A549 (cell line): ENCODE data around the gene SFXN3. TPM values are rescaled to one million over a fixed set of nuclear protein-coding genes. Genes with fewer than 3 reads are reported as not detected.

Source experiments
- ATAC-seq, 2 experiments: fragments of 200-7000 bp in 1 of 2; fragments of >200 bp in 1 of 2; cut with Nextera tagmentation in 1 of 2; cut with Tn5 transposase in 1 of 2; 3 replicates each; pipeline versions ENCODE4 v1.8.0 to v1.9.1; 2018 to 2020; ENCODE audit warnings: mild to moderate bottlenecking in 1 of 2, moderate library complexity in 1 of 2
- CTCF ChIA-PET: fragments of 300-600 bp; sonication (Branson Sonifier 250); formaldehyde crosslinking; extraction: SDS; loops from one replicate; lab custom pipeline; 2021; ENCODE audit warnings: antibody characterized with exemption, inconsistent platforms; lab: Yijun Ruan, JAX
- POLR2A ChIA-PET: fragments of 350-600 bp; formaldehyde crosslinking; extraction: SDS; loops from one replicate; lab custom pipeline; 2021; ENCODE audit warnings: antibody characterized with exemption, inconsistent platforms; lab: Yijun Ruan, JAX
- DNase-seq, 2 experiments: peaks; one replicate each; pipeline versions ENCODE4 v3.0.0 to v3.0.0-alpha.2; 2011 to 2016; ENCODE audit warnings: low read depth in 1 of 2, low spot score in 1 of 2
- FAIRE-seq: peaks from 2 replicates; lab custom pipeline; 2011; peaks lifted over from hg19 to GRCh38; lab: Jason Lieb, UNC
- H3K27ac ChIP-seq, 2 experiments: fragments of >200 bp; sonication (Bioruptor Twin); formaldehyde crosslinking; 3 replicates each; pipeline ENCODE4 v1.5.1; 2016 to 2017
- H3K4me1 ChIP-seq: fragments of >200 bp; sonication (Bioruptor Twin); formaldehyde crosslinking; 3 replicates; pipeline ENCODE4 v1.6.1; 2016
- H3K4me2 ChIP-seq: fragments of >200 bp; sonication (Bioruptor Twin); formaldehyde crosslinking; 3 replicates; pipeline ENCODE4 v1.6.1; 2016
- H3K4me3 ChIP-seq: fragments of >200 bp; sonication (Bioruptor Twin); formaldehyde crosslinking; 3 replicates; pipeline ENCODE4 v1.5.1; 2016
- H3K9me3 ChIP-seq: fragments of >200 bp; sonication (Bioruptor Twin); formaldehyde crosslinking; 3 replicates; pipeline ENCODE4 v1.6.1; 2016
- BCL3 ChIP-seq: fragments of >200 bp; sonication (Bioruptor Twin); formaldehyde crosslinking; IDR thresholded peaks from 3 replicates; pipeline ENCODE4 v1.6.1; 2016
- CBX2 ChIP-seq: fragments of 200-600 bp; sonication (generic); IDR thresholded peaks from 2 replicates; pipeline ENCODE4 v1.6.1; 2016; ENCODE audit warnings: low read depth, mild to moderate bottlenecking, borderline replicate concordance
- CBX8 ChIP-seq: fragments of 200-600 bp; sonication (generic); IDR thresholded peaks from 2 replicates; pipeline ENCODE4 v1.6.1; 2016
- CHD2 ChIP-seq: fragments of 150-350 bp; IDR thresholded peaks from 2 replicates; pipeline ENCODE4 v1.6.1; 2014; ENCODE audit warnings: low read length; ENCODE audit not compliant: partially characterized antibody
- FOSL2 ChIP-seq, 2 experiments: fragments of 450-650 bp in 1 of 2; fragments of >200 bp in 1 of 2; sonication (Bioruptor Twin) in 1 of 2; formaldehyde crosslinking; IDR thresholded peaks; 2 replicates each; pipeline versions ENCODE4 v1.5.0 to v1.6.1; 2016 to 2020; ENCODE audit warnings: mild to moderate bottlenecking in 1 of 2, moderate library complexity in 1 of 2
- GATA3 ChIP-seq: IDR thresholded peaks from 2 replicates; pipeline ENCODE4 v1.6.1; 2012; ENCODE audit warnings: borderline replicate concordance
- HDAC2 ChIP-seq: fragments of 200-600 bp; sonication (generic); IDR thresholded peaks from 2 replicates; pipeline ENCODE4 v1.6.1; 2016
- KDM5A ChIP-seq: fragments of 200-600 bp; sonication (generic); IDR thresholded peaks from 2 replicates; pipeline ENCODE4 v1.6.1; 2016; ENCODE audit warnings: antibody characterized with exemption, mild to moderate bottlenecking
- NPAS2 ChIP-seq: fragments of 250-450 bp; sonication (Bioruptor Pico); IDR thresholded peaks from 2 replicates; pipeline ENCODE4 v1.8.0; 2022; ENCODE audit warnings: mild to moderate bottlenecking, moderate library complexity, borderline replicate concordance
- POLR2A ChIP-seq: IDR thresholded peaks from 2 replicates; pipeline ENCODE4 v1.6.1; 2012; ENCODE audit warnings: mild to moderate bottlenecking, low read length
- POLR2AphosphoS2 ChIP-seq: conservative IDR thresholded peaks from 2 replicates; pipeline ENCODE4 v1.6.1; 2012; ENCODE audit warnings: low read length, improper control_type of control experiment, inconsistent platforms
- RARB ChIP-seq: fragments of 250-450 bp; sonication (Bioruptor Pico); IDR thresholded peaks from 2 replicates; pipeline ENCODE4 v1.8.0; 2021; ENCODE audit warnings: mild to moderate bottlenecking, moderate library complexity
- RCOR1 ChIP-seq: fragments of 150-350 bp; IDR thresholded peaks from 2 replicates; pipeline ENCODE4 v1.6.1; 2014; ENCODE audit warnings: antibody characterized with exemption, low read length, low read depth
- SREBF2 ChIP-seq: fragments of 450-650 bp; IDR thresholded peaks from 2 replicates; pipeline ENCODE4 v1.6.1; 2014; ENCODE audit warnings: mild to moderate bottlenecking, moderate library complexity
- TP53 ChIP-seq: fragments of 250-450 bp; sonication (Bioruptor Pico); IDR thresholded peaks from 2 replicates; pipeline ENCODE4 v1.5.0; 2021; ENCODE audit warnings: mild to moderate bottlenecking, moderate library complexity
- WGBS: methylation state at CpG from one replicate; pipeline ENCODE4 v1.1.6; 2017; ENCODE audit errors: missing lambda C conversion rate; 5-methylcytosine and 5-hydroxymethylcytosine counted together
- polyA plus RNA-seq, 4 experiments: library from polyadenylated mRNA; depleted of rRNA in 3 of 4; stranded (reverse); fragments of >200 nt; fragmentation: RNase III in 1 of 4; extraction: RNeasy Plus Mini Kit Qiagen cat#74134 plus additional on column Dnase treatment in 1 of 4; gene quantifications; 2 replicates in 3 of 4; 3 replicates in 1 of 4; pipeline ENCODE4 v1.2.3, GENCODE V29; 2011 to 2017
- TF ChIP-seq, protein P1 (sequence below): fragments of >200 bp; sonication (Bioruptor Twin); formaldehyde crosslinking; IDR thresholded peaks from 3 replicates; pipeline ENCODE4 v1.5.1; 2016
- TF ChIP-seq, protein P2 (sequence below): fragments of 450-650 bp; IDR thresholded peaks from 2 replicates; pipeline ENCODE4 v1.6.1; 2014; ENCODE audit warnings: antibody characterized with exemption
- TF ChIP-seq, protein P3 (sequence below): IDR thresholded peaks from 2 replicates; pipeline ENCODE4 v1.6.1; 2012; ENCODE audit warnings: low read depth, borderline replicate concordance
- TF ChIP-seq, protein P4 (sequence below): fragments of 200-600 bp; sonication (generic); IDR thresholded peaks from 2 replicates; pipeline ENCODE4 v1.6.1; 2016; ENCODE audit warnings: antibody characterized with exemption, mild to moderate bottlenecking, moderate library complexity
- TF ChIP-seq, protein P5 (sequence below): IDR thresholded peaks from 2 replicates; pipeline ENCODE4 v1.6.1; 2012

Gene SFXN3
- polyA plus RNA-seq, 2 of the 4 experiments (the other 2 are of a cell fraction), result 26.3 to 33.7 TPM

DNA sequence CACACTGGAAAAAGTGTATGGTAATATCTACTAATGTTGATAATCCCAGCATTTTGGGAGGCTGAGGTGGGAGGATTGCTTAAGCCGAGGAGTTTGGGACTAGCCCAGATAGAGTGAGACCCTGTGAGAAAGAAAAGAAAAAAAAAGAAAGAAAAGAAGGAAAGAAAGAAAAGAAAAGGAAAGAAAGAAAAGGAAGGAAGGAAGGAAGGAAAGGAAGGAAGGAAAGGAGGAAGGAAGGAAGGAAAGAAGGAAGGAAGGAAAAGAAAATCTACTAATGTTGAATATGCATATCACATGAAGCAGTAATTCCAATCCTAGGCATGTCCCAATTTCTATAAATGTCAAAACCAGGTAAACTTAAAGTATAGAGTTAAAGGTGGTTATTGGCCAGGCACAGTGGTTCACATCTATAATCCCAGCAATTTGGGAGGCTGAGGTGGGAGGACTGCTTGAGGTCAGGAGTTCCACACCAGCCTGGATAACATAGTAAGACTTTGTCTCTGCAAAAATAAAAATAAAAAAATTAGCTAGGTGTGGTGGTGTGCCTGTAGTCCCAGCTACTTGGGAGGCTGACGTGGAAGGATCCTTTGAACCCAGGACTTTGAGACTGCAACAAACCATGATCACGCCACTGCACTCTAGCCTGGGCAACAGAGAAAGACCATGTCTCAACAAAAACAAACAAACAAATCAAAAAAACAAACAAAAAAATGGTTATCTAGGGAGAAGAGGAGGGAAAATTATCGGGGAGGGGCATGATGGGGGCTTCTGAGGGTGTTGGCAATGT lies 25.5 kb downstream of the SFXN3 start:
- 88% methylated on average over 4 of the region's 4 CpGs for whole genome bisulfite sequencing
- FAIRE-seq (no peak), DNase-seq (no peak), ATAC-seq (no peak)
- CTCF ChIA-PET, result interaction anchor here (2.9 to 65.1 kb wide), 3 partner anchors 14 to 86 kb away, joined by 22 to 2364 read pairs (median 2364); partner anchors contain the start of genes KAZALD1, PDZD7 and SFXN3
- no peak overlapping the region for H3K27ac ChIP-seq
- no peak for TF ChIP-seq RCOR1
- TF ChIP-seq, protein P1, sequence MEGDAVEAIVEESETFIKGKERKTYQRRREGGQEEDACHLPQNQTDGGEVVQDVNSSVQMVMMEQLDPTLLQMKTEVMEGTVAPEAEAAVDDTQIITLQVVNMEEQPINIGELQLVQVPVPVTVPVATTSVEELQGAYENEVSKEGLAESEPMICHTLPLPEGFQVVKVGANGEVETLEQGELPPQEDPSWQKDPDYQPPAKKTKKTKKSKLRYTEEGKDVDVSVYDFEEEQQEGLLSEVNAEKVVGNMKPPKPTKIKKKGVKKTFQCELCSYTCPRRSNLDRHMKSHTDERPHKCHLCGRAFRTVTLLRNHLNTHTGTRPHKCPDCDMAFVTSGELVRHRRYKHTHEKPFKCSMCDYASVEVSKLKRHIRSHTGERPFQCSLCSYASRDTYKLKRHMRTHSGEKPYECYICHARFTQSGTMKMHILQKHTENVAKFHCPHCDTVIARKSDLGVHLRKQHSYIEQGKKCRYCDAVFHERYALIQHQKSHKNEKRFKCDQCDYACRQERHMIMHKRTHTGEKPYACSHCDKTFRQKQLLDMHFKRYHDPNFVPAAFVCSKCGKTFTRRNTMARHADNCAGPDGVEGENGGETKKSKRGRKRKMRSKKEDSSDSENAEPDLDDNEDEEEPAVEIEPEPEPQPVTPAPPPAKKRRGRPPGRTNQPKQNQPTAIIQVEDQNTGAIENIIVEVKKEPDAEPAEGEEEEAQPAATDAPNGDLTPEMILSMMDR, result no peak
- H3K4me1 ChIP-seq, result peaks cover 30% of the 10 kb centered on the region
- POLR2A ChIA-PET, result no interaction called here
- H3K9me3 ChIP-seq, result no peaks in the 10 kb centered on the region
- no peak overlapping the region for H3K4me3 ChIP-seq
- no peak overlapping the region for H3K4me2 ChIP-seq

DNA sequence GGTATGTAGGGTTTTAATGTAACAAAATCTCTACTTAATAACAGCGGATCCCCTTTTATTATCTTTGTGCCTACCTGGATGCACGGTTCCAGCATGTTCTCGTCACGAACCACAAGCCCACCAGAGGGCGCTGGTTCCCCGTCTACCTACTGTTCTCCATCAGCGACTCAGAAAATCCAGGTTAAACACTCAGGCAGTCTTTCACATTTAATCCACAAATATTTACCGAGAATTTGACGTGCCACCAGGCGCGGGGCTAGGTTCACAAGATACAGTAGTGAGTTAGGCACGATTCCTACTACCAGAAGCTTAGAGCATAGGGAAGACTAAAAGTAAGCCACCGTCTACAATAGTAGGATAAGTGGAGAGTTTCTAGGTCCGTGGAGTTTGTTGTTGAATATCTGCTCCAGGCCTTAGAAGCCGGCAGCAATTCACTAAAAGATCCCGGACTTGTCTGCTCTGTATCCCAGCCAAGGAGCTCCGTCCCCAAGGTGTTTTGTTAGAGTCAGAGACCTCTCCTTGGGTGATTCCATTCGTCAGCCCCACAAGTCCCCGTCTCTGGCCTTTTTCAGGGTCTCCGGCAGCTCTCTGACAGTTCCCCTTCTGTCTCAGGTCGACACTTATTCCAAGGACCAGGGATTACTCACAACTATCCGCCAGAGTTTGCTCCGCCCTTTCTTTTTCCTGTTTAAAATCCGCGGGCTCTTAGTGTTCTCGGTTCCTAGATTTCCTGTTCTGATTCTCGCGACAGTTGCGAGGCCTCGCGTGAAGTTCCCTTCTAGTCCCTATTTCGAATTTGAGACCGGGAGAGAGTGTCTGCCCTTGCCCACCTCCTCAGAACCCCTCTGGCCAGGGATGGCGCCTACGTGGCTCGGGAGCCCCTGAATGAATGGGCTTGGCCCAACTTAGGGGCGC lies 29.3 kb downstream of the SFXN3 start:
- Histone ChIP-seq H3K27ac (peak overlapping the region; percentile 90 to 99), H3K4me2 (peak overlapping the region; percentile 77), H3K4me1 (peaks cover 36% of the 10 kb centered on the region), H3K9me3 (no peaks in the 10 kb centered on the region), H3K4me3 (peak overlapping the region; percentile 65)
- no peak for FAIRE-seq
- DNase-seq, result peak; percentile 91 to 95
- ChIA-PET CTCF (interaction anchor here (0.7 to 65.1 kb wide), 14 partner anchors 17 to 510 kb away, joined by 3 to 2364 read pairs (median 4); partner anchors contain the start of genes KAZALD1, PDZD7 and SFXN3), POLR2A (interaction anchor here (0.6 to 4.4 kb wide), 7 partner anchors 10 to 526 kb away, joined by 3 to 39 read pairs (median 3); partner anchors contain the start of genes HIF1AN, MRPL43 and TWNK)
- 1% methylated on average over 36 of the region's 37 CpGs for WGBS
- ATAC-seq, result peak; percentile 51 to 80
- TF ChIP-seq BCL3 (0 out of 3 replicates have a peak, but pooled peaks have one; percentile 1), CBX8 (no peak), KDM5A (peak; percentile 87), TP53 (CRISPR knock-in tag) (no peak), CBX2 (no peak), GATA3 (peak; percentile 64; the same call in 1 of the 2 replicates), HDAC2 (peak; percentile 94; the same call in 1 of the 2 replicates), POLR2A (no peak), CHD2 (peak; percentile 97), RARB (CRISPR knock-in tag) (no peak), FOSL2 (IDR thresholded peaks at IDR 0.05) (no peak), FOSL2 (CRISPR knock-in tag; IDR thresholded peaks at IDR 0.05) (no peak), POLR2AphosphoS2 (no peak), SREBF2 (no peak), NPAS2 (CRISPR knock-in tag) (no peak)
- TF ChIP-seq, protein P2, sequence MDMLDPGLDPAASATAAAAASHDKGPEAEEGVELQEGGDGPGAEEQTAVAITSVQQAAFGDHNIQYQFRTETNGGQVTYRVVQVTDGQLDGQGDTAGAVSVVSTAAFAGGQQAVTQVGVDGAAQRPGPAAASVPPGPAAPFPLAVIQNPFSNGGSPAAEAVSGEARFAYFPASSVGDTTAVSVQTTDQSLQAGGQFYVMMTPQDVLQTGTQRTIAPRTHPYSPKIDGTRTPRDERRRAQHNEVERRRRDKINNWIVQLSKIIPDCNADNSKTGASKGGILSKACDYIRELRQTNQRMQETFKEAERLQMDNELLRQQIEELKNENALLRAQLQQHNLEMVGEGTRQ, result no peak
- TF ChIP-seq, protein P1, result peak; percentile 95
- TF ChIP-seq, protein P3, sequence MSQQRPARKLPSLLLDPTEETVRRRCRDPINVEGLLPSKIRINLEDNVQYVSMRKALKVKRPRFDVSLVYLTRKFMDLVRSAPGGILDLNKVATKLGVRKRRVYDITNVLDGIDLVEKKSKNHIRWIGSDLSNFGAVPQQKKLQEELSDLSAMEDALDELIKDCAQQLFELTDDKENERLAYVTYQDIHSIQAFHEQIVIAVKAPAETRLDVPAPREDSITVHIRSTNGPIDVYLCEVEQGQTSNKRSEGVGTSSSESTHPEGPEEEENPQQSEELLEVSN, result no peak
- TF ChIP-seq, protein P4, sequence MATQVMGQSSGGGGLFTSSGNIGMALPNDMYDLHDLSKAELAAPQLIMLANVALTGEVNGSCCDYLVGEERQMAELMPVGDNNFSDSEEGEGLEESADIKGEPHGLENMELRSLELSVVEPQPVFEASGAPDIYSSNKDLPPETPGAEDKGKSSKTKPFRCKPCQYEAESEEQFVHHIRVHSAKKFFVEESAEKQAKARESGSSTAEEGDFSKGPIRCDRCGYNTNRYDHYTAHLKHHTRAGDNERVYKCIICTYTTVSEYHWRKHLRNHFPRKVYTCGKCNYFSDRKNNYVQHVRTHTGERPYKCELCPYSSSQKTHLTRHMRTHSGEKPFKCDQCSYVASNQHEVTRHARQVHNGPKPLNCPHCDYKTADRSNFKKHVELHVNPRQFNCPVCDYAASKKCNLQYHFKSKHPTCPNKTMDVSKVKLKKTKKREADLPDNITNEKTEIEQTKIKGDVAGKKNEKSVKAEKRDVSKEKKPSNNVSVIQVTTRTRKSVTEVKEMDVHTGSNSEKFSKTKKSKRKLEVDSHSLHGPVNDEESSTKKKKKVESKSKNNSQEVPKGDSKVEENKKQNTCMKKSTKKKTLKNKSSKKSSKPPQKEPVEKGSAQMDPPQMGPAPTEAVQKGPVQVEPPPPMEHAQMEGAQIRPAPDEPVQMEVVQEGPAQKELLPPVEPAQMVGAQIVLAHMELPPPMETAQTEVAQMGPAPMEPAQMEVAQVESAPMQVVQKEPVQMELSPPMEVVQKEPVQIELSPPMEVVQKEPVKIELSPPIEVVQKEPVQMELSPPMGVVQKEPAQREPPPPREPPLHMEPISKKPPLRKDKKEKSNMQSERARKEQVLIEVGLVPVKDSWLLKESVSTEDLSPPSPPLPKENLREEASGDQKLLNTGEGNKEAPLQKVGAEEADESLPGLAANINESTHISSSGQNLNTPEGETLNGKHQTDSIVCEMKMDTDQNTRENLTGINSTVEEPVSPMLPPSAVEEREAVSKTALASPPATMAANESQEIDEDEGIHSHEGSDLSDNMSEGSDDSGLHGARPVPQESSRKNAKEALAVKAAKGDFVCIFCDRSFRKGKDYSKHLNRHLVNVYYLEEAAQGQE, result peak; percentile 98
- TF ChIP-seq, protein P5, sequence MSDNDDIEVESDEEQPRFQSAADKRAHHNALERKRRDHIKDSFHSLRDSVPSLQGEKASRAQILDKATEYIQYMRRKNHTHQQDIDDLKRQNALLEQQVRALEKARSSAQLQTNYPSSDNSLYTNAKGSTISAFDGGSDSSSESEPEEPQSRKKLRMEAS, result peak; percentile 65; the same call in 1 of the 2 replicates
